B cell (primary cell): ENCODE measurements around the gene HUS1B.

Experiments used
- CTCF ChIP-seq: fragments of 200-600 bp; IDR thresholded peaks from one replicate; pipeline ENCODE4 v1.8.0; 2022; ENCODE audit warnings: antibody characterized with exemption, mild to moderate bottlenecking
- EZH2 ChIP-seq: IDR thresholded peaks from 2 replicates; pipeline ENCODE4 v1.6.1; 2012; ENCODE audit warnings: borderline replicate concordance, low read depth, mild to moderate bottlenecking, moderate library complexity, low read length; ENCODE audit not compliant: insufficient read depth, poor library complexity, severe bottlenecking

- TF ChIP-seq CTCF: no peak
- TF ChIP-seq EZH2: no peak
Measured at GRCh38 chr6:626236-626635, 30.7 kb downstream of the HUS1B start.
